GM12874 (cell line): ENCODE results near the gene CAND2.

Experiments
- TF ChIP-seq, protein P1 (sequence below): IDR thresholded peaks from 2 replicates; pipeline ENCODE4 v1.5.1; 2011; ENCODE audit warnings: low read depth, mild to moderate bottlenecking, control low read depth, low read length, moderate library complexity; ENCODE audit not compliant: insufficient read depth

Gene CAND2

DNA sequence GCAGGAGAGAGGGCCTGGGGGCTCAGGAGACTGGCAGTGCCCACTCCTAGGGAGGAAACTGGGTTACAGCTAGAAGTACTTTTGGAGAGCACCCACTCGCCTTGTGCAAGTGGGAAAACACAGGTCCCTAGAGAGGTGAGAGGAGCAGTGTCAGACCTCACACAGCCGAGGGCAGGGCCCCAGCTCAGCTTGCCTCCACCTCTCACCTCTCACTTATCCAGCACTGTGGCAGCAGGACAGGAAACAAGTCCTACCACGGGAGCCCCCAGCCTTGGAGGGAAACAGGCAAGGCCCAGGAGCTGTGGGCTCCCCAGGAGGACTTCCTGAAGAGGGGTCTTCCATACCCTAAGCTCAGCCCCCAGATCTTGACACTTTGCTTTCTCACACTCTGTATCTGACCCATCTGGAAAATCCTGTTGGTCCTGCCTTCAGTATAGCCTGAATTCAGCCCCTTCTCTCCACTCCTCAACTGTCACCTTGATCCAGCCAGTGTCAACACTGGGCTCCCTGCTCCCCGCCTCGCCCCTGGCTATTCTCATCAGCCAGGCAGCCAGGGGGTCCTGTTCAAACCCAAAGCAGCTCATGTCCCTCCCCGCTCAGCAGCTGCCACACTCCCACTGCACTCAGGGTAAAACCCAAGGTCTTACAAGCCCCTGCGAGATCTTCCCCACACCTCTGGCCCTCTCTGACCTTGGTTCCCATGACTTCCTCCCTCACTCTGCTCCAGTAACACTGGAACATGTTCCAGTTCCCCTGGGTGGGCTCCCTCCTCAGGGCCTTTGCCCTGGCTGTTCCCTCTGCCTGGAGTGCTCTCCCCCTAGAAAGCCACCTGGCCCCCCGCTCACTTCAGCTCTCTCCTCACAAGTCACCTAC is 36.6 kb upstream of the CAND2 start:
- TF ChIP-seq, protein P1, sequence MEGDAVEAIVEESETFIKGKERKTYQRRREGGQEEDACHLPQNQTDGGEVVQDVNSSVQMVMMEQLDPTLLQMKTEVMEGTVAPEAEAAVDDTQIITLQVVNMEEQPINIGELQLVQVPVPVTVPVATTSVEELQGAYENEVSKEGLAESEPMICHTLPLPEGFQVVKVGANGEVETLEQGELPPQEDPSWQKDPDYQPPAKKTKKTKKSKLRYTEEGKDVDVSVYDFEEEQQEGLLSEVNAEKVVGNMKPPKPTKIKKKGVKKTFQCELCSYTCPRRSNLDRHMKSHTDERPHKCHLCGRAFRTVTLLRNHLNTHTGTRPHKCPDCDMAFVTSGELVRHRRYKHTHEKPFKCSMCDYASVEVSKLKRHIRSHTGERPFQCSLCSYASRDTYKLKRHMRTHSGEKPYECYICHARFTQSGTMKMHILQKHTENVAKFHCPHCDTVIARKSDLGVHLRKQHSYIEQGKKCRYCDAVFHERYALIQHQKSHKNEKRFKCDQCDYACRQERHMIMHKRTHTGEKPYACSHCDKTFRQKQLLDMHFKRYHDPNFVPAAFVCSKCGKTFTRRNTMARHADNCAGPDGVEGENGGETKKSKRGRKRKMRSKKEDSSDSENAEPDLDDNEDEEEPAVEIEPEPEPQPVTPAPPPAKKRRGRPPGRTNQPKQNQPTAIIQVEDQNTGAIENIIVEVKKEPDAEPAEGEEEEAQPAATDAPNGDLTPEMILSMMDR, result no peak

DNA sequence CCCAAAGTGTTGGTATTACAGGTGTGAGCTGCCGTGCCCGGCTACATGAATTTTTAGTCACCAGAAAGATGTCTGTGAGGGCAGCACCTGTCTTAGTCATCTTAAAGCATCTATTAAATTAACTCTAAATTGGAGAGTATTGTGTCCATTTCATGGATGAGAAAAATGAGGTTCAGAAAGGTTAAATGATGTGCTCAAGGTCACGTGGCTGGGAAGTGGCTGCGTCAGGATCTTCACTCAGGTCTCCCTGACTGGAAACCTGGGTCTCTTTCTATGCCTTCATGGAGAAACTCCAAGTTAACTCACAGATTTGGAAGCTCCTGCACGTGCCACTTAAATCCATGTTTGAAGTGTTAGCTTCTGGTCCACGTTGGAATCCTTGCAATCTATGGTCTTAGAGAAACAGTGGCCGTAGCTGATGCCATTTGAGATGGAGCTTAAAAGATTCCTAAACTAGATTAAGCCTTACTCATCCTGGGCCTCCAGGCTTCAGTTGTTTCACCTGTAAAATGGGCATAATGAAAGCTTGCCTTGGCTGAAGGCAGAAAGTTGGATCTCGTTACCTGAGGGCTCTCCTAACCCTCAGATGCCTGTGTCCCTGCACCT is 32.2 kb upstream of the CAND2 start:
- TF ChIP-seq, protein P1, result no peak

DNA sequence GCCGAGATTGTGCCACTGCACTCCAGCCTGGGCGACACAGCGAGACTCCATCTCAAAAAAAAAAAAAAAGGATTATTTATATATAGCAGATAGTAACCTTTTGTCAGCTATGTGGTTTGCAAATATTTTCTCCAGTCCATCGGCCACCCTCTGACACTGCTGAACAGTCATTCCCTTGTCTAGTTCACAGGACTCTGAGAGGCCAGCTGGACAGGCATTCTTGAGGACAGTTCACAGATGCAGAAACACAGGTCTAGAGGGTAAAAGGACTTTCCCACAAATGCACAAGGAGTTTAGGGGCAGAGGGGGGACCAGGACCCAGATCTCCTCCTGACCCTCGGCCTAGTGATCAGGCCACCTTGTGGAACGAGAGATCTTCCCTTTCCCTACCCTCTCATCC is 29.9 kb upstream of the CAND2 start:
- TF ChIP-seq, protein P1, result no peak

DNA sequence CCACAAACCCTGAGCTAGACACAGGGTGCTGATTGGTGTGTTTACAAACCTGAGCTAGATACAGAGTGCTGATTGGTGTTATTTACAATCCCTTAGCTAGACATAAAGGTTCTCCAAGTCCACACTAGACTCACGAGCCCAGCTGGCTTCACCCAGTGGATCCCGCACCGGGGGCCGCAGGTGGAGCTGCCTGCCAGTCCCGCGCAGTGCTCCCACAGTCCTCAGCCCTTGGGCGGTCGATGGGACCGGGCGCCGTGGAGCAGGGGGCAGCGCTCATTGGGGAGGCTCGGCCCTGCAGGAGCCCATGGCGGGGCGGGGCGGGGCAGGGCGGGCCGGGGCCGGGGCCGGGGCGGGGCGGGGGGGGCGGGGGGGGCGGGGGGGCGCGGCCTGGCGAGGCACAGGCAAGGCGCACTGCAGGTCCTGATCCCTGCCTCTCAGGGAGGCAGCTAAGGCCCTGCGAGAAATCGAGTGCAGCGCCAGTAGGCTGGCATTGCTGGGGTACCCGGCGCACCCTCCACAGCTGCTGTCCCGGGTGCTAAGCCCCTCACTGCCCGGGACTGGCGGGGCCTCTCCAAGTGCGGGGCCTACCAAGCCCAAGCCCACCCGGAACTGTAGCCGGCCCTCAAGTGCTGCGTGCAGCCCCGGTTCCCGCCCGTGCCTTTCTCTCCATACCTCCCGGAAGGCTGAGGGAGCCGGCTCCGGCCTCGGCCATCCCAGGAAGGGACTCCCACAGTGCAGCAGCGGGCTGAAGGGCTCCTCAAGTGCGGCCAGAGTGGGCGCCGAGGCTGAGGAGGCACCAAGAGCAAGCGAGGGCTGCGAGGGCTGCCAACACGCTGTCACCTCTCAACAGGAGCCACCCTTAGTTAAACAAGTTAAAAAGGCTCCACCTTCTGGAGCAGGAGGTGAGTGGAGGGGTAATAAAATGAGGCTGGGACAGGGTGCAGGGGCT is 27.6 kb upstream of the CAND2 start:
- TF ChIP-seq, protein P1, result no peak

DNA sequence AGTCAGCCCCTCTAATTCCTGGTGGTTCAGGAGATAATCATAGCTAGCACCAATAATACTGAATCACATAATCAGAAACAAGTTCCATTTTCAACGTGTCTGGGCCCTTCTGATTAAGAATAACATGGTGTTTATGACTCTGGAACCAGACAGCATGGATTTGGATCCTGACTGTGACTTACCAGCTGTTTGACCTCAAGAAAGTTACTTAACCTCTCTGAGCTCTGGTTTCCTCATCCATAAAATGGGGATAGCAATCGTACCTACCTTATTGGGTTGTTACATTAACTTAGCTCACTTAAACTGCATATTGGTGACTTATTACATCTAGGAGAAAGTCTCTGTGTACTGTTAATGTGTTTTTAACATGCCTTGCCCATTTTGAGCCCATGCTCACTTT is 26.7 kb upstream of the CAND2 start:
- TF ChIP-seq, protein P1, result no peak

DNA sequence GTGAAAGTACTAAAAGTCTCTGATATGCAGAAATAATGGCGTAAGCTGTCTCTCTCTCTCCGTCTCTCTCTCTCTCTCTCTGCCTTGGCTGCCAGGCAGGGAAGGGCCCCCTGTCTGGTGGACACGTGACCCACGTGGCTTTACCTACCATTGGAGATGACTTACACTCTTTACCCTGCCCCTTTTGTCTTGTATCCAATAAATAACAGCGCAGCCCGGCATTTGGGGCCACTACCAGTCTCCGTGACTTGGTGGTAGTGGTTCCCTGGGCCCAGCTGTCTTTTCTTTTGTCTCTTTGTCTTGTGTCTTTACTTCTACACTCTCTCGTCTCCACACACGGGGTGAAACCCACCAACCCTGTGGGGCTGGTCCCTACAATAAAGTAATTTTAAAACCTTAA is 25.2 kb upstream of the CAND2 start:
- TF ChIP-seq, protein P1, result no peak

DNA sequence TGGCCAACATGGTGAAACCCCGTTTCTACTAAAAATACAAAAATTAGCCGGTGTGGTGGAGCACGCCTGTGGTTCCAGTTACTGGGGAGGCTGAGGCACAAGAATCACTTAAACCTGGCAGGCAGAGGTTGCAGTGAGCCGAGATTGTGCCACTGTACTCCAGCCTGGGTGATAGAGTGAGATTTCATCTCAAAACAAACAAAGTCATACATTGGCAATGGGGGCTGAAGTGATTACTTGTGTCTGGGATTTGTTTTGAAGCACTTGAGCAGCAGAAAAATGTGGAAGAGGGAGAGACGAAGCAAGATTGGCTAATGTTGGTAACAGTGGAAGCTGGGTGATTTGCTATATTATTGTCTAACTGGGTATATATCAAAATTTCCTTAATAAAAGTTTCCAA is 24.0 kb upstream of the CAND2 start:
- TF ChIP-seq, protein P1, result no peak
